Measurements from ENCODE around the gene ATP7B. TPM values are rescaled to one million over a fixed set of nuclear protein-coding genes. Genes with fewer than 3 reads are reported as not detected.

Gene ATP7B
- total RNA-seq, 1 donor from 2014 or later, result 12.3 TPM

- Mint-ChIP-seq H3K27me3 (ENCODE audit: low read depth, unreplicated experiment) (peaks cover 6% of the 10 kb centered on the region), H3K36me3 (ENCODE audit: low read depth, unreplicated experiment) (peaks cover 9% of the 10 kb centered on the region), H3K27ac (ENCODE audit: unreplicated experiment) (peak within 1 kb of the TSS; percentile 99), H3K4me3 (ENCODE audit: unreplicated experiment) (peak within 1 kb of the TSS; percentile 99), H3K9me3 (ENCODE audit: unreplicated experiment) (peaks cover 5% of the 10 kb centered on the region), H3K4me1 (ENCODE audit: low read depth, unreplicated experiment) (peaks cover 3% of the 10 kb centered on the region)
- peaks cover 22% of the 10 kb centered on the region for H4K20me1 ChIP-seq (ENCODE audit: insufficient read depth, low read length)
- no peak for TF ChIP-seq EZH2 (IDR thresholded peaks at IDR 0.05; ENCODE audit: insufficient read depth, low read length)
- no peak for TF ChIP-seq CTCF (IDR thresholded peaks at IDR 0.05; ENCODE audit: insufficient read depth, low read depth, low read length)
- H2AFZ ChIP-seq (ENCODE audit: low read depth, low read length), result peak within 1 kb of the TSS; percentile 100
- peak; percentile 91 for DNase-seq (ENCODE audit: low read depth)
- peaks cover 12% of the 10 kb centered on the region for H3K27me3 ChIP-seq (ENCODE audit: insufficient read depth, low read length)
- H3K4me3 ChIP-seq (ENCODE audit: insufficient read depth, low read depth, low read length), result peak within 1 kb of the TSS; percentile 100
- no peaks in the 10 kb centered on the region for H3K9me3 ChIP-seq (ENCODE audit: insufficient read depth, low read depth, low read length)
- peaks cover 4% of the 10 kb centered on the region for H3K4me1 ChIP-seq (ENCODE audit: insufficient read depth, low read length)
- peak within 1 kb of the TSS; percentile 95 for H3K27ac ChIP-seq (ENCODE audit: low read depth, low read length)
- H3K36me3 ChIP-seq (ENCODE audit: insufficient read depth, low read length), result no peaks in the 10 kb centered on the region
- FAIRE-seq, result peak; percentile 76
- H3K9ac ChIP-seq (ENCODE audit: low read length), result peak within 1 kb of the TSS; percentile 96
- H3K4me2 ChIP-seq (ENCODE audit: low read length), result peak within 1 kb of the TSS; percentile 98
- H3K79me2 ChIP-seq (ENCODE audit: insufficient read depth, low read length), result peaks cover 48% of the 10 kb centered on the region
These were observed 622 bp upstream of the ATP7B start, which contains the start of gene ALG11 for GRCh38 chr13:52011632-52012511. Gene ALG11, plus strand, starts transcription at chr13:52012398. Its CDS starts 21 bp downstream, at chr13:52012419.

GRCh38 chr13:52009946-52010345 lies 1.3 kb downstream of the ATP7B start:
- FAIRE-seq (no peak), DNase-seq (ENCODE audit: low read depth) (no peak)
- peaks cover 4% of the 10 kb centered on the region for H3K4me1 ChIP-seq (ENCODE audit: insufficient read depth, low read length)
- no peaks in the 10 kb centered on the region for H3K36me3 ChIP-seq (ENCODE audit: insufficient read depth, low read length)
- no peak overlapping the region for H3K4me3 ChIP-seq (ENCODE audit: insufficient read depth, low read depth, low read length)
- no peak overlapping the region for H3K27ac Mint-ChIP-seq (ENCODE audit: unreplicated experiment)
- H3K27me3 ChIP-seq (ENCODE audit: insufficient read depth, low read length), result peaks cover 12% of the 10 kb centered on the region
- no peak for TF ChIP-seq CTCF (IDR thresholded peaks at IDR 0.05; ENCODE audit: insufficient read depth, low read depth, low read length)
- no peak for TF ChIP-seq EZH2 (IDR thresholded peaks at IDR 0.05; ENCODE audit: insufficient read depth, low read length)
- peaks cover 6% of the 10 kb centered on the region for H4K20me1 ChIP-seq (ENCODE audit: insufficient read depth, low read length)
- no peak overlapping the region for H3K27ac ChIP-seq (ENCODE audit: low read depth, low read length)
- peaks cover 8% of the 10 kb centered on the region for H3K36me3 Mint-ChIP-seq (ENCODE audit: low read depth, unreplicated experiment)
- H3K79me2 ChIP-seq (ENCODE audit: insufficient read depth, low read length), result peaks cover 29% of the 10 kb centered on the region
- H3K4me1 Mint-ChIP-seq (ENCODE audit: low read depth, unreplicated experiment), result peaks cover 3% of the 10 kb centered on the region
- peaks cover 3% of the 10 kb centered on the region for H3K9me3 Mint-ChIP-seq (ENCODE audit: unreplicated experiment)
- no peaks in the 10 kb centered on the region for H3K9me3 ChIP-seq (ENCODE audit: insufficient read depth, low read depth, low read length)
- no peak overlapping the region for H3K4me3 Mint-ChIP-seq (ENCODE audit: unreplicated experiment)
- no peak overlapping the region for H3K4me2 ChIP-seq (ENCODE audit: low read length)
- H3K27me3 Mint-ChIP-seq (ENCODE audit: low read depth, unreplicated experiment), result peaks cover 9% of the 10 kb centered on the region
- H2AFZ ChIP-seq (ENCODE audit: low read depth, low read length), result no peak overlapping the region
- no peak overlapping the region for H3K9ac ChIP-seq (ENCODE audit: low read length)

All from astrocyte (in vitro differentiated cells and primary cell).